GM04504 (cell line): ENCODE data around the gene SYK.

Experiments
- DNase-seq: peaks from one replicate; pipeline ENCODE4 v3.0.0-alpha.2; 2012; ENCODE audit warnings: low read depth

Gene SYK

DNA sequence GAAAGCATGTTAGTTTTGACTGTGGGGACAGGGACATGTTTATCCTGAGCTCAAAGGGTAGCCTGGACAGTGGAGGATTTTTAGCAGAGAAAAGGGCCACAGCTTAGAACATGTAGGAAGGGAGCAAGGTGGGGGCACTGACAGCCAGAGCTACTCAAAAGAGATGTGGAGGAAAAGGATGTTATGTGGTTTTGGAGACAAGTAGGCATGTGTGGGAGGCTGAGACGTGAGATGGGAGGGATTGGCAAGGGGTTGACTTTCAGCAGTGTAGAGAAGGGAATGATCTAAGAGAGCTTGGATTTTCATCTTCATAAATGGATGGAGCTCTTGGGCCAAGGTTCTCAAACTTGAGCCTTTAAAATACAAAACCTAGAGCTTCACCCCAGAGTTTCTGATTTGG is 24.0 kb downstream of the SYK start:
- DNase-seq, result no peak

DNA sequence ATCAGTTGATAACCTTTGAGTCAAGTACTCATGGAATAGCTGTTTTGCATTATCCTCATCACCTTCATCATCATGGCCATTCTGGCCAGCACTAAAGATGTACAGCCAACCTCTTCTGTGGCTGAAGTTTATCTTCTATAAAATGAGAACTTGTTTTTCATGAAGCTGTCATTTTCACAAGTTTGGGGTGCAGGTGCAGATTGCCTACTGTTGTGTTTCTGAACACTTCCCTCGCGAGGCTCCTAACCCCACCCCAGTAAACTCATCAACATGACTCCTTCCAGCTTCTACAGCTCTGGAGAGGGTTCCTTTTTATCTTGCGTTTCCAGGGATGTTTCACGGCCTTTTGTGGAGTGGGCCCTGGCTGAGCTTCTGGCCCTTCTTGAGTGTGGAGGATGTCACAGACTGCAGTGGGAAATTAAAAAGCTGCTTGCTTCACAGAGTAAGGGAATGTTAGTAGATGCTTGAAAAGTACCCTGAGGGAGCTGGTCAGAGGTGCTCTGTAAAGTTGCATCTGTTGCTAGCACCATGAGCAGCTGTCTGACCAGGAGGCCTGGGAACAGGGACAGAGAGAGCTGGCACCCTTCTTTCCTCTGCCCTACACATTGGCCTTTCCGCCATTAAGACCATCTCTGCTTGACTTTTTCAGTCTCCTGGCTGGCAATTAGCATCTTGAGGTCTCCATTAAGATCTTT is 24.9 kb downstream of the SYK start:
- no peak for DNase-seq

DNA sequence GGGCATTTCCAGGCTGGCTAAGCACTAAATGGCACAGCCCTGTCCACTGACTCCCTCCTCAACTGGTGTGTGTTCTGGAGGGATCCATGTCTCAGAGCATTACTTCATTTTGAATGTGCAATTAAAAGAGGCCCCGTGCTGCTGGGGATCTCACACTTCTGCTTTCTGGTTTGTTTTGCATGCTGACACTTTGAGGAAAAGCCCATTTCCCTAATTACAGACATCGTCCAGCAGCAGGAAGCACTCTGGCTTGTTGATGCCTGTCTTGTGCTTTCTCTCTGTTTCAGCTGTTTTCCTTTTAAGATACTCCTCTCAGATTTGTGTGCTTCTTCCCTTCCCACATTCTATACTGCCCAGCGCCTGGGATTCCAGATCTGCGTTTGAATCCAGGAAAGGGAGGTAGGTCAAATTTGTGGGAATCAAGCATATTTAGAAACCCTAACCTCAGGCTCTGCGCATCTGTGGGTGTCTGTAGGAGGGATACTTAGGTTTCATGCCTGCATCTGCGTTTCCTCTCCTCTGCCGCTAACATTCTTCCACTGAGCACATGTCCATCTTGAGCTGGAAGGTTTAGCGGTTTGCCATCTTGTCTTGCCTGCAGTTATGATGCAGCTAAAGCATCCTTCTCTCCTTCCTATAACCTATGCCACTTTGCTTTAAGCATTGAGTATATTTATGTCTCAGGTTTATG is 25.7 kb downstream of the SYK start:
- DNase-seq, result no peak

DNA sequence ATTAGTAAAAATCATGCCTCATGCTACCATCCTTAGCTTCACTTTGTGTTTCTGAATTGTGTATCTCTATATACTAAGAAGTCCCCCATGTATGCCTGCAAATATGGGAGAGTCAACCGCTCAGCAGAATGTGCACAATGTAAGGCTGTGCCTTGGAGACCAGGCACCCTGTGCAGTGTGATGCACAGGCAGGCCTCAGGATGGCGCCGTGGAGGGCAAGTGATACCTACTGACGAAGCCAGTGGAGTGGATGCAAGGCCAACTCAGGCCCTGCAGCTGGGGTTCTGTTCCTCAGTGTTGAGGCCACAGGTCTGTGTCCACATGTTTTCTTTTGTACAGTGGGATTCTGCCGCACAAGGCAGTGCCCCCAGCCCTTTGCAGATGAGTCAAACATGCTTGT is 28.4 kb downstream of the SYK start:
- no peak for DNase-seq

DNA sequence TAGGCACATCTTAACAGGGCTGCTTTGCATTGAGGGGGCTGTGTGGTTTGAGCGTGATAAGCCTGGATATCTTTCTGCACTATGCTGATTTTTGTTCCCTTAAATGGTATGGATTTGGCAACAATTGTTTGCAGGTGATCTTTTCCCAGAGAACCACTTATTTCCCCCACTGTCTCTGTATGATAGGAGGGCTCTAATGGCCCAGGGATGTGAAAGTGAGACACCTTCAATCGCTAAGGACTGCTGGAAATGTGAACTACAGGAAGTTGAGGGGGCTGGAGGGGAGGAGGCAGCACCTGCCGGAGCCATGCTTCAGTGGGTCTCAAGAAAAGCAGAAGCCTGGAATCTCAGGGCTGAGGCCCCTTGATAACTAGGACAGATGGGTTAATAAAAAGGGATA is 29.4 kb downstream of the SYK start:
- no peak for DNase-seq

DNA sequence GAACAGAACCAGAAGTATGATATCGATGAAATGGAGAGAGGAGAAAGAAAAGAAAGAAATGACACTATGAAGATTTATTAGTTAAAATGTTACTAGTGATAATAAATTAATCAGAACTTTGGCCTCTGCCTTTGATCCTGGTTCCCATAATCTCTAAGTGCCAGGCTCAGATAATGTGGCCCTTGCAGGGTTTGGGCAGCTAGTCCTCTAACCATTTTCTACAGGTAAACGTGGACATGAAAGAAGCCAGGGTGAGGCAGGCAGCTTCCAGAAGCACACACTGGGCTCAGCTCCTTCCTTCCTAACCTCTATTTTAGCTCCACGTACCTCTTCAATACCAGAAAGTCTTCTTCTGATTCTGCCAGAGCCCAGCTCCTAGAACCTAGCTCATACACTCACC is 30.6 kb downstream of the SYK start:
- no peak for DNase-seq

DNA sequence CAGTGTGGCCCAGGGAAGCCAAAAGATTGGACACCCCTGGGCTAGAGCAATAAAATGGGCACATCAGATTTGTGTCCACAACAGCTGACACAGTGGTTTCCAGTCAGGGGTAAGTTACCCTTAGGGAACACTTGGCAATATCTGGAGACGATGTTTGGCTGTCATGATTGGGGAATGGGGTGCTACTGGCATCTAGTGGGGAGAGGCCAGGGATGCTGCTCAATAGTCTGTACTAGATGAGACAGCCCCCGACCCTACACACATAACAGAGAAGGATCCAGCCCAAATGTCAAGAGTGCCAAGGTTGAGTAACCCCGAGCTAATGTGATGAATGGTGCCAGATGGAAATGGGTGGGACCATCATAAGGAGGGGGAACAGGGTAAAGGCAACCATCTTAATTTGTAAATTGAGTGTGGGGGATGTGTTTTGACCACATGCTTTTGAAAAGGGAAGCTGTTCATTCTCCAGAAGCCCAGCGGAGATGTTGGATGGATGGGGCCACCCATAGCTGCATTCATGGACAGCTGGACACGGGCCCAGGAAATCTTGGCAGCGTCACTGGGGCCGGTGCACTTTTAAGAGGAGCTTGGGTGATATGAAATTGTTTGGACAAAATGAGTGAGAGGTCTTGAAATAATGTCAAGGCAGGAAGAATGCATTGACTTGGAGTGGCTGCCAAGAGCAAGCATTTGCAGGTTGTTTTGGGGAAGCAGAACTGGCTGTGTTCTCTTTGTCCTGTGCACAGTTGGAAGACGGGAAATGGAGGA is 33.4 kb downstream of the SYK start:
- no peak for DNase-seq

DNA sequence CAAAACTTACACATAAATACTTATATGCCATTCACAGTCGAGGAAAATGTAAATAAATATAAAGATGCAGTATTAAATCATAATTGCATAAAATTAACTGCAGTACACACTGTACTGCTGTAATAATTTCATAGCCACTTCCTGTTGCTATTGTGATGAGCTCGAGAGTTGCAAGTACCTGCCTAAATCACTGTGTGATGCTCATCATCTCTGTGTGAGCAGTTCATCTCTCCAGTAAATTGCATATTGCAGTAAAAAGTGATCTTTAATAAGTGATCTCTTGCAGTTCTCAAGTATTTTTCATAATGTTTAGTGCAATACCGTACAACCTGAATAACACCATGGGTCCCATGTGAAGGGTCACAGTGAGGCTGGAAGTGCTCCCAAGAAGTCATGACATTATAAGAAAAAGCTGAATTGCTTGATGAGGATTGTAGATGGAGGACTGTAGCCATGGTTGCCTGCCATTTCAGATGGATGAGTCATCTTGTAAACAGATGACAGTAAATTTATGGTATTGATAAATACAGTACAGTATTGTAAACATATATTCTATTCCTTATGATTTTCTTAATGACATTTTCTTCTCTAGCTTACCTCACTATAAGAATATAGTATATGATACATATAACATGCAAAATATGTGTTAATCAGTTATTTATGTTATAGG is 34.9 kb downstream of the SYK start:
- no peak for DNase-seq

DNA sequence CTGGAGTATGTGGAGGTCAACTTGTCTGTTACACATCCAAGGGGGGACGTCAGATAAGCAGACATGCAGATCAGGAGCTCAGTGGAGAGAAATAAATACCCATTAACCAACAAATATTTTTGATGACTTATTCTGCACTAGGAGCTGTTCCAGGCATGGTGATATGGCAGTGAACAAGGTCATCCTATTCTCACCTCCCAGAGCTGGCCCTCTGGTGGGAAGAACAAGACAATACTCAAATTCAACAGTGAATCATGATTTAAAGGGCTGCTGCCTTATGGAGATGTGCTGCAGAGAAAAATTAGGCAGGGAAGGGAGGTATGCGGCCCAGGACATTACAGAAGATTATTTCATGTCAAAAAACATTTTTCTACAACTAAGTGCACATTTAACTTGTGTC is 36.5 kb downstream of the SYK start:
- DNase-seq, result no peak

DNA sequence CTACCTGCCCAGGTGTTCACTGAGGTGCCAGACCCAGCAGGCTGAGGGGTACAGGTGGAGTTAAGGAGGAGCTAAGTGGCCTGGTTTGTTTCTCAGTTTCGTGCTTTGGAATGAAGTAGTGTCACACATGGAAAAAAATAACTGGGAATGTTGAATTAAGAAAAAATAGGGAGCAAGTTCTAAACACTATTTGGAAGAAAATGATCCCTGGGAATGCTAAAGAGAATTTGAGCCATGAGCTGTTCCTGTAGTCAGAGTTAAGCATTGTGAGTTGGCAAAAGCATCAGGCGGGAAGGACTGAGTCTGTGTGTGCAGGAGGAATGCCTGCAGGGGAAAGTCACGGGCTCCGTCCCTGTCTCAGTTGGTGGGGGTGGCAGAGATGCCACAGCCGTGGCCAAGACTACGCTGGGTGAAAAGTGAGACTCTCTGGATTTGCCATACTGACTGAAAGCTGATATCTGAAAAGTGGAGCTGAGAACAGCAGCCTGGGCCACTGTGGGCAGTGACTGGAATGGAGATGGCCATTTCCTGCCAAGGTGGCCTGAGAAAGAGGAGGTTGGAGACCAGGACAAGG is 37.0 kb downstream of the SYK start:
- DNase-seq, result no peak

DNA sequence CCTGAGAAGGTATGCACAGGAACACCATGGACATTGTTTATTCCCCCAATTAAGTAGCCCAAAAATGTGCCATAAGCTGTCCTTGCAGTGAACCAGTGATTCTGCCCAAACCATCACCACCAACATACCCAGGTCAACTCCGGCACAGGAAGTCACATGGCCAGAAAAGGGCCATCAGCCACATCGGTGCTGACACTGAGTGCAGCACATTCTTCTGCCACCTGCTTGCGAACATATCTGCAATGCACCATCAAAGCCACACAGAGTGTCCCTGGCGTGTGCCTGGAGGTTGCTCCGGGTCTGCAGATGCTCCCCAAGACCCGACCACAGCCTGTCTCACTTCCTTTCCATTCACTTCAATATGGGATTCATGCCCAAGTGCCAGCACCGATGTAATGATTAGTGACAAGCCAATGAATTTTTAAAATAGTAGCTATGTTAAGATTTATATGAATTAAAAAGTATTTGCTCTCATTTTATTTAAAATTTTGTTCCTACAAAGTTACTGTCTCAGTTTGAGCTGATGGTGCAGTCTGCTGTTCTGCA is 37.6 kb downstream of the SYK start:
- no peak for DNase-seq

DNA sequence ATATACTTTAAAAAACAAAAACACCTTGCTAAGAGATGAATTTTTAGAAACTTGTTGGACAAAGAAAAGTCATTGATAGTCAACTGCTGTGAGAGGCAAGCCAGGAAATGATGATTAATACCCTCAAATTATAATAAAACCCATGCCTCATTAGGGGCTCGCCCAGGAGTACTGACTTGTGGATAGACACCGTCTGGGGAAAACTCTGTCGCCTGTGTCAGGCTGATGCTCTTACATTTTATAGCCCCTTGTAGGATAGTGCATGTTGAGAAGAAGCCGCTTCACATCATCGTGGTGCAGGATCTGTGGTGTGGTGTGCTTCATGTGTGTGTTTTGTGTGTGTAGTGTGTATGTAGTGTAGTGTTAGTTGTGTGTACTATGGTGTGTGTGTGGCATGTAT is 39.1 kb downstream of the SYK start:
- no peak for DNase-seq

DNA sequence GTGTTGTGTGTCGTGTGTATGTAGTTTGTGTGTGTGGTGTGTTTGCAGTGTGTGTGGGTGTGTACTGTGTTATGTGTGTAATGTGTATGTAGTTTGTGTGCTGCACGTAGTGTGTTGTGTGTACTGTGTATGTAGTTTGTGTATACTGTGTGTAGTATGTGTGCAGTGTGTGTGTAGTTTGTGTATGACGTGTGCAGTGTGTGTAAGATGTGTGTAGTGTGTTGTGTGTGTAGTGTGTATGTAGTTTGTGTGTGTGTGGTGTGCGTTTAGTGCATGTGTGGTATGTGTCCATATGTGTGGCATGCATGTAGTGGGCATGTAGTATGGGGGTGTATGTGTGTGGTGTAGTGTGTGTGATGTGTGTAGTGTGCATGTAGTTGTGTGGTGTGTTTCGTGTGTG is 39.6 kb downstream of the SYK start:
- DNase-seq, result no peak

DNA sequence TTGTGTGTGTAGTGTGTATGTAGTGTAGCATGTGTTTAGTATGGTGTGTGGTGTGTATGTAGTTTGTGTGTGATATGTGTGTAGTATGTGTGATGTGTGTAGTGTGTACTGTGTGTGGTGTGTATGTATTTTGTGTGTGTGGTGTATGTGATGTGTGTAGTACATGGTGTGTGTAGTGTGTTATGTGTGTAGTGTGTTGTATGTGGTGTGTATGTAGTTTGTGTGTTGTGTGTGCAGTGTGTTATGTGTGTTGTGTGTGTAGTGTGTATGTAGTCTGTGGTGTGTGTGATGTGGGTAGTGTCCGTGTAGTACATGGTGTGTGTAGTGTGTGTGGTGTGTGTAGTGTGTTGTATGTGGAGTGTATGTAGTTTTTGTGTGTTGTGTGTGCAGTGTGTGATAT is 40.0 kb downstream of the SYK start:
- no peak for DNase-seq

DNA sequence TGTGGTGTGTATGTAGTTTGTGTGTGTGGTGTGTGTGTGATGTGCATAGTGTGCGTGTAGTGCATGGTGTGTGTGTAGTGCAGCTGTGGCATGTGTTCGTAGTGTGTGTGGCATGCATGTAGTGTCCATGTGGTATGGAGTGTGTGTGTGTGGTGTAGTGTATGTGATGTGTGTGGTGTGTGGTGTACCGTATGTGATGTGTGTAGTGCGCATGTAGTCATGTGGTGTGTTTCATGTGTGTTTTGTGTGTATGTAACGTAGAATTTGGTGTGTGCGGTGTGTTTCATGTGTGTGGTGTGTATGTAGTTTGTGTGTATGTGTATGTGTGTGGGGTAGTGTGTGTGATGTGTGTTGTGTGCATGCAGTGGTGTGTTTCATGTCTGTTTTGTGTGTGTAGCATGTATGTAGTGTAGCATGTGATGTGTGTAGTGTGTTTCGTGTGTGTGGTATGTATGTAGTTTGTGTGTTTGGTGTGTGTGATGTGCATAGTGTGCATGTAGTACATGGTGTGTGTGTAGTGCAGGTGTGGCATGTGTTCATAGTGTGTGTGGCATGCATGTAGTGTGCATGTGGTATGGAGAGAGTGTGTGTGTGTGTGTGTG is 40.7 kb downstream of the SYK start:
- no peak for DNase-seq

DNA sequence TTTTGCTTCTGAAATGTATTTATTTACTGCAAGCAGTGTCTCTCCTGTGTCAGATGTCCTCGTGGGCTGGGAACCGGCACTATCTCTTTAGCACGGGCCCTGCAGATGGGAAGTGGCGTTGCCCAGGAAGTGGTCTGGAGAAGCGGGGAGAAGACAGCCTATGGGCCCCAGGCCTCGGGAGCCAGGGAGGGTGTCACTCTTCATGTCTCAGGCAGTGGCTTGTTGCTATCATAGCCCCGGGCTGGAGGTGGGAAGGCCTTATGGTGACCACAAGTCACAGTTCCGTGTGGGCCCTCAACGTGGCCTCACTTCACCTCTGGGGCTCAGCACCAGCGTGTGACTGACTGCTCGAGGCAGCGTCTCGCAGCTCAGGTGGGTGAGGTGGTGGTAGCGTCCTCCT is 41.4 kb downstream of the SYK start:
- no peak for DNase-seq

DNA sequence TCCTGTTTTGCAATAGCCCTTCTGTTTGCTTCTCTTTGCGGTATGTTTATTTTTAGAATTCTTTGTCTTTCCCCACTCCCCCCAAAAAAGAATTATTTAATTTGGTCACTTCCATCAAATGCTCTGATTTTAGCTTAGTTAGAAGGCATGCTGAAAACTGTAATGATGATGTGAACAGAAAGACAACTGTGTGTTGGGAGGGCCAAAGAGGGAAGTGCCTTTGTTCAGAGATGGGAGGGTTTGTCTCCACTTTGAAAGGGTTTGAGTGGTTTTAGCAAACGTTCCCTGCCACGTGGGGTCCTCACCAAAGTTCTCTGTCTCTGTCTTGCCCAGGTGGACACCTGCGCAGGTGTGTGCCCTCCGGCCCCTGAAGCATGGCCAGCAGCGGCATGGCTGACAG is 41.9 kb downstream of the SYK start:
- no peak for DNase-seq

DNA sequence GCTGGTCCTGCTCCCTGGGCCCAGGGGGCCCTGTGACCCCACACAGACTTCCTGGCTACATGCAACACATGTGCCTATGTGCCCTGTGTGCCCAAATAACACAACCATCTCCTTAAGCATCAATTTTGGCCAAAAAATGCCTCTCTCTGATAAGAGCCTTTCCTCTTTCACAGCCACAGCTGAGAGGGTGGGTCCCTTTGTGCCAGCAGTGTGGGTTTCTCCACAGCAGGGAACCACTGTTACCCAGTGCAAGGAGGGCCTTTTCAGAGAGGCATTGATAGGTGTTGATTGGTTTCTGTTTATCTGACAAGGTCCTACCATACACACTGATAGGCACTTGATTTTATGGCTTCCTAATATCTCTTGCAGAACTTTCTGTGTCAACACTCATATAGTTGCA is 42.7 kb downstream of the SYK start:
- DNase-seq, result no peak

DNA sequence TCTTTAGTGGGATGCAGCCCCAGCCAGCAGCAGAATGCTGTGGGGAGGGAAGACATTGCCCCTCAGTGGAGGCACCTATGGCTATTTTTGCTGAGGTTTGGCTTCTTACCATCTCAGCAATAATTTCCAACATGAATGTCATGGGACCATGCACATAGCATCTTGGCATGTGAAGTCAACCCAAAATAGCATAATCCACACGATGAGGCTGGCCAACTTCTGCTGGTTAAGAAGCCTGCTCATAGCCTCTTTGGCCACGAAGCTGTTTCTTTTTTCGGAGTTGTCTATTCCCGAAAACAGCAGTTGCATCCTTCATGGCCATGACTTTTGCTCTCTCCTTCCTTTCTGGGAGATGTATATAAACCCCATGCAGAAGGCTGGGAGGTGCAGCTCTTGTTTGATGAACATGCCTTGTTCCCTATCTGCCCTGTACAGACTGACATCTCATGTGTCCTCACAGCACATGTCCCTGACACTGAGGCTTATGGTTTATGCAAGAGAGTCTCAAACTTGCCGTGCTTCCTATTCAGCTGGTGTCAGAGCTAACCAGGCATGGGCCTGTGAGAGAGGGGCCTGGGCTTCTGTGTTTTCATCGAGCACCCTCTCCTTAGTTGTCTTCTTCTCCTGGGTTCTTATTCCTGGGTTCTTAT is 45.3 kb downstream of the SYK start:
- DNase-seq, result no peak

DNA sequence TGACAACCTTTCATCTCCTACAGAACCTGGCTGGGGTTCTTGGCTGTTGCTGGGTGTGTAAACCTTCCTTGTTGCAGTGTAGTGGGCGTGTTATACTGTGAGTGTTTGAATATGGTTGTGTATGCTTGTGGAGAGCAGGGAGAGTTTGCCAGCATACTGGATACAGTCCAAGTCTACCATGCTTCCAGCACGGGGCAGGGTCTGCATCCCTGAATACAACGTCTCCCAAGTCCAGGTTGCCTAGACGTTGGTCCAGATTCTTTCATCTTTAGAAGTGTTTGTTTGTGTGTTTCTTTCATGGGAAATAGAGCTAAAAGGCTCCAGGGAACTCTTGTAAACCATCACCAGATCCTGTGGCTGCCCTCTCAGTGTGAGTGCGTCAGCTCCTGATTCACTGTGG is 46.4 kb downstream of the SYK start:
- no peak for DNase-seq

DNA sequence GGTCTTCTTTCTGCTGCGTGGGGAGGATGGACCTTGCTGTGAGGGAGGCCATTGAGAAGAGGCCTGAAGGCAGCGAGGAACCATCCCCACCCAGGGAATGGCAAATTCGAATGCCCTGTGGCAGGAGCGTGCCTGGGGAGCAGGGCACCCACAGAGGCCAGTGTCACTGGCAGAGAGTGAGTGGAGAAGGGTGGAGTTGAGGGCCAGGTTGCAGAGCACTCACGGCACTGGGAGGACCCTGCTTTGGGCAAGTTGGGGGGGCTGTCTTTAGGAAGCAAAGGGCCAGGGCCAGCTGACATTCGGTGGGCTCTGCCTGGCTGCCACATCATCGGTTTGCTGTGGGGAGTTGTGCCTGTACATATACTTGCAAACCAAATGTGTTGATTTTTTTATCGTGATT is 47.2 kb downstream of the SYK start:
- no peak for DNase-seq
